Measurements from ENCODE around the gene ADAMTS12.

DNA sequence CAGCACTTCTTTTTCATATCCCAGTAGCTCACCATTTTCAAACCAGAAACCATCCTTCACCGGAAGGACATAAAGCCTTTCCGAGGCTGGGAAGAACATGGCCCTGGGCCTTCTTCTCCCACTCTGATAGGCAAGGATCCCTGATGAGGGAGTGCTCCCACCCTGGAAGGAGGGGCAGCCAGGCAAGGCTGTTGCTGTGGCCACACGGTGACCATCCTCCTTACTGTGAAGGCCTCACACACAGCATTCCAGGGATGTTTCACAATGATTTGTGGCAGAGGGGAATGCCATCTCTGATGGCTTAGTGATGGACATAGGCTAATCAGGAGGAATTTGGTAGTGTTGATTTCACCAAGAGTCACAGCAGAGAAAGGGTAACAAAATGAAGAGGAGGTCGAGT lies 130.7 kb downstream of the ADAMTS12 start:
- TF ChIP-seq GATA2 (IDR thresholded peaks at IDR 0.05; ENCODE audit: low read depth, low read length): no peak
- no peak for TF ChIP-seq GATA3 (IDR thresholded peaks at IDR 0.05; ENCODE audit: low read depth, low read length)

All from SH-SY5Y (cell line).